GM21619 (cell line): ENCODE results near the gene MRPL53.

Experiments
- ATAC-seq: cut with Tn5 transposase; IDR thresholded peaks from one replicate; pipeline ENCODE4 v1.9.1; 2021; ENCODE audit not compliant: unreplicated experiment

Gene MRPL53

GRCh38 chr2:74429487-74430451 lies 42.7 kb downstream of the MRPL53 start:
- no peak for ATAC-seq

- ATAC-seq = no peak
Observed at GRCh38 chr2:74428675-74429074, 43.8 kb downstream of the MRPL53 start.

DNA sequence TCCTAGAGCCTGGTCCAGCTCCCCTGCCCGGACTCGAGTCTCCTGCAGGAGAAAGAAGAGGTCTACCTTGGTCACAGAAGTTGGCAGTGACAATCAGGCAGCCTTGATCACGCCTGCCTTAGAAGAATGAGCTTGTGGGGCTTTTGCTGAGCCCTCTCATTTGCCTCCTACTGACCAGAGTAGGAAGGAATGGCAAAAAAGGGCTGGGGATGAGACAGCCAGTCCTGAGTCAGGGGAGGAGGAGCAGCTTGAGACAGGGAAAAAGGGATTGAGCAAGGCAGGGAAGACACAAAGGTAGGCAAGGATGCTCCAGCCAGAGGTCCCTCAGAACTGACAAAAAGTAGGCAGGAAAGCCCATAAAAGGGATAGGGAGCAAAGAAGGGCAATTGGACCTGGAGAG lies 44.9 kb downstream of the MRPL53 start:
- ATAC-seq = no peak

- no peak for ATAC-seq
Observed at GRCh38 chr2:74426181-74426758, 46.2 kb downstream of the MRPL53 start.

- ATAC-seq = no peak
Observed at GRCh38 chr2:74425523-74425922, 47.0 kb downstream of the MRPL53 start.

DNA sequence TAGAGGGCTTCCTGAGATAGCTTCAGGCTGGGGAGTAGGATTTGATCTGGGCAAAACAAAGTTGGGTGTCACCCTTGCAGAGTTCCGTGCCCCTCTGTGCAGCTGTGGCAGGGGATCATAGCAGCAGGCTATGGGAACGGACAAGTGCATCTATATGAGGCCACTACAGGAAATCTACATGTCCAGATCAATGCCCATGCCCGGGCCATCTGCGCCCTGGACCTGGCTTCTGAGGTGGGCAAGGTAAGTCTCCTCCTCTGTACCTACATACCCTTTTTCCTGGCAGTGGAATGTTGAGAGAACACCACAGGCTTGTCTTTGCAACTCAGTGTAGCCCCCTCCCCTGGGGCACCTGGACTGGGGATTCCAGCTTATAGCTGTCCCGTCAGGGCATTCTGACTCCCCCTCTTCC lies 47.5 kb downstream of the MRPL53 start:
- no peak for ATAC-seq

DNA sequence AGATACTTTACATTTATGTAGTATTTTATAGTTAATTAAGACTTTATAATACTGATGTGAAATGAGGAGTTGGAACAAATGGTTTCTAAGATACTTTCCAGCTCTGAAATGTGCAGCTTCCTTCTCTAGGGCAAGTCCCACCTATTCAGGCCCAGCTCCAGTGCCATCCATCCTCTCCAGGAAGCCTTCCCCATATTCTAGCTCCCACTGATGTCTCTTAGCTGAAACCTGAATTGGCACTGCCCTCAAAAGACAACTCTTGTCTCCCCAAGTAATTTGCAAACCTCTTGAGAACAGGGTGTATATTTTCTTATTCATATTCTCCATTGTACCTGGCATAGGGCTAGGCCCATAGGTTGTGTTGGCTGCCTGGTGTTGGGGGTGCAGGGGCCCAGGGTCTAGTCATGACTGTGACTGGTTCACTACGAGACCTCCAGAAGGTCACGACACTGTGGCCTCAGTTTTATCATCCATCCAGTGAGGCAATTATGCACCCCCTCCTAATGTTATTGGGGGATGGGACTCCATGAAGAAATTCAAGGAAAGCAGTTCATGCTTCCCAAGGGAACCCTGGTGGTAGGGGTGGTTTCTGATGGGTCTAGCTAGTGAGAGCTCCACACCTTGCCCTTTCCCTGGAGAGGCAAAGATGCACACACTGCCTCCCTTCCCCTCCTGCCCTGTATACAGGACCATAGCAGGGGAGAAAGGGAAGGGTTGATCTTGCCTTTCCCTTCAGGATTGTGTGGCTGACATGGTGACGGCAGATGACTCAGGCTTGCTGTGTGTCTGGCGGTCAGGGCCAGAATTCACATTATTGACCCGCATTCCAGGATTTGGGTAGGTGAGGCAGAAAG lies 48.1 kb downstream of the MRPL53 start:
- ATAC-seq = no peak

GRCh38 chr2:74423231-74424095 lies 49.0 kb downstream of the MRPL53 start:
- no peak for ATAC-seq
